ENCODE results near the gene OCSTAMP.

OCSTAMP gene

GRCh38 chr20:46551522-46552381 lies 1.3 kb upstream of the OCSTAMP start:
- no peak for DNase-seq

GRCh38 chr20:46549188-46549972 lies 1.1 kb downstream of the OCSTAMP start:
- DNase-seq: no peak

- DNase-seq: no peak
Observed at GRCh38 chr20:46548688-46549087, 1.8 kb downstream of the OCSTAMP start.

GRCh38 chr20:46547995-46548394 lies 2.5 kb downstream of the OCSTAMP start:
- no peak for DNase-seq

- DNase-seq: no peak
Observed at GRCh38 chr20:46546936-46547335, 3.5 kb downstream of the OCSTAMP start.

GRCh38 chr20:46546298-46546697 lies 4.2 kb downstream of the OCSTAMP start:
- DNase-seq: no peak

- no peak for DNase-seq
Observed at GRCh38 chr20:46545827-46546138, 4.7 kb downstream of the OCSTAMP start.

GRCh38 chr20:46545077-46545826 lies 5.2 kb downstream of the OCSTAMP start:
- no peak for DNase-seq

- DNase-seq: no peak
Observed at GRCh38 chr20:46544576-46544975, 5.9 kb downstream of the OCSTAMP start.

- DNase-seq: no peak
Observed at GRCh38 chr20:46543959-46544358, 6.5 kb downstream of the OCSTAMP start.

- DNase-seq: no peak
Observed at GRCh38 chr20:46543033-46543432, 7.4 kb downstream of the OCSTAMP start.

GRCh38 chr20:46541229-46541935 lies 9.1 kb downstream of the OCSTAMP start:
- DNase-seq: no peak

GRCh38 chr20:46539113-46539512 lies 11.3 kb downstream of the OCSTAMP start:
- DNase-seq: no peak

GRCh38 chr20:46530640-46531039 lies 19.8 kb downstream of the OCSTAMP start:
- DNase-seq: no peak

- no peak for DNase-seq
Observed at GRCh38 chr20:46523696-46524328, 26.6 kb downstream of the OCSTAMP start.

GRCh38 chr20:46523108-46523507 lies 27.3 kb downstream of the OCSTAMP start:
- DNase-seq: no peak

GRCh38 chr20:46520976-46521579 lies 29.4 kb downstream of the OCSTAMP start:
- peak; percentile 5 for DNase-seq

GRCh38 chr20:46520540-46520939 lies 29.9 kb downstream of the OCSTAMP start:
- no peak for DNase-seq

- no peak for DNase-seq
Observed at GRCh38 chr20:46519471-46520068, 30.9 kb downstream of the OCSTAMP start.

- peak; percentile 35 for DNase-seq
Observed at GRCh38 chr20:46512943-46513844, 37.3 kb downstream of the OCSTAMP start, which contains the start of gene ZNF334. Gene ZNF334 (minus strand): TSS chr20:46513559. CDS start chr20:46512102, 1,457 bp downstream.
